Mammary epithelial cell (primary cell): ENCODE measurements around the gene ARHGAP42.

Experiments used
- EZH2 ChIP-seq: IDR thresholded peaks from 2 replicates; pipeline ENCODE4 v1.6.1; 2012; ENCODE audit warnings: low read length, inconsistent platforms, borderline replicate concordance
- TF ChIP-seq, protein P1 (sequence below), 2 donors: IDR thresholded peaks in 1 of 2; conservative IDR thresholded peaks in 1 of 2; 2 replicates each; pipeline ENCODE4 v1.5.1; 2011 to 2012; ENCODE audit warnings: inconsistent platforms in 2 of 2, low read length in 2 of 2, mild to moderate bottlenecking in 2 of 2, control low read depth in 1 of 2, low read depth in 1 of 2; ENCODE audit not compliant: insufficient read depth in 1 of 2; ENCODE audit errors: extremely low read depth in 1 of 2

DNA sequence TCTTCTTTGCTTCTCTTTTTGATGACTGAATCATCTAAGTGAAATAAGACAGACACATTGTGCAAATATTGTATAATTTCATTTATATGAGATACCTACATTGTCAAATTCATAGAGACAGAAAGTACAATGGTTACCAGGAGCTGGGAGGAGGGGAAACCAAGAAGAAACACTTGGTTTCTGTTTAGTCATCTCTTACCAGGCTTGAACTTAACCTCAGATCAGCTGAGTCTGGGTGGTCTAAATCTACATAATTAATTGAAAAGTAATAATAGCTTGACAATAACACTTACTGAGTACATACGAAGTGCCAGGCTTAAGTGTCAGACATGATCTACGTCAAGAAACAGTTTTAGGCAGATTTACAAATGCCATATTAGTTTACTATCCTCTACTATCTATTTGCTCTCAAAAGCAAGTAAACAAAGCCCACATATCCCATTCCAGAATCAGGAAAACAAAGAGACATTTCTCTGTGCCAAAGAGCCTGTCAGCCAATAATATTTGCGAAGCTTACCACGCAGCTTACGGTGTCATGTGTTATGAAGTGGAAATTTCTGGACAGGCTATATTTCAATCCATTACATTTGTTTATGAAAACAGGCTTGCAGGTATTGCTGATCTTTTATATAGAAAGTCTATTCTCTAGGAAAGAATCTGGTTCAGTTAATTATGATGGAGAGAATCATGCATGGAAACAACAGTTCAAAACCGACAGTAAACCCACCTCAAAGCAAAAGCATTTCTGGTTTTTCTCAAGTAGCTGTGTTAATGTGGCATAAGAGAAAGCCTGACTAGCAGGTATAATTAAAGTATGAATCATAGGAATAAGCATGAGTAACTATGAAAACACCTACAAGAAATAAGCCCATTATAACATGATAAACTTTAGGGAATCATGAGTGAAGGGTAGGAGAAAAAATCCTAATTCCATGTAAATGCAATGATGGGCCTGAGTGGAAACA is 2.7 kb upstream of the ARHGAP42 start:
- TF ChIP-seq, protein P1, sequence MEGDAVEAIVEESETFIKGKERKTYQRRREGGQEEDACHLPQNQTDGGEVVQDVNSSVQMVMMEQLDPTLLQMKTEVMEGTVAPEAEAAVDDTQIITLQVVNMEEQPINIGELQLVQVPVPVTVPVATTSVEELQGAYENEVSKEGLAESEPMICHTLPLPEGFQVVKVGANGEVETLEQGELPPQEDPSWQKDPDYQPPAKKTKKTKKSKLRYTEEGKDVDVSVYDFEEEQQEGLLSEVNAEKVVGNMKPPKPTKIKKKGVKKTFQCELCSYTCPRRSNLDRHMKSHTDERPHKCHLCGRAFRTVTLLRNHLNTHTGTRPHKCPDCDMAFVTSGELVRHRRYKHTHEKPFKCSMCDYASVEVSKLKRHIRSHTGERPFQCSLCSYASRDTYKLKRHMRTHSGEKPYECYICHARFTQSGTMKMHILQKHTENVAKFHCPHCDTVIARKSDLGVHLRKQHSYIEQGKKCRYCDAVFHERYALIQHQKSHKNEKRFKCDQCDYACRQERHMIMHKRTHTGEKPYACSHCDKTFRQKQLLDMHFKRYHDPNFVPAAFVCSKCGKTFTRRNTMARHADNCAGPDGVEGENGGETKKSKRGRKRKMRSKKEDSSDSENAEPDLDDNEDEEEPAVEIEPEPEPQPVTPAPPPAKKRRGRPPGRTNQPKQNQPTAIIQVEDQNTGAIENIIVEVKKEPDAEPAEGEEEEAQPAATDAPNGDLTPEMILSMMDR (conservative IDR thresholded peaks at IDR 0.05 in 1 of 2, IDR thresholded peaks at IDR 0.05 in 1 of 2; ENCODE audit: extremely low read depth in 1 of 2, insufficient read depth in 1 of 2, low read depth in 1 of 2, low read length in 2 of 2), result no peak
- no peak for TF ChIP-seq EZH2
